CD4-positive, alpha-beta memory T cell (primary cell): ENCODE results near the gene DTWD2. TPM values are rescaled to one million over a fixed set of nuclear protein-coding genes. Genes with fewer than 3 reads are reported as not detected.
"Not testable (repeated sequence)": the region's sequence is repeated elsewhere in the genome, so short reads cannot be mapped to it uniquely, and the experiment has no call there.

Experiments used
- CTCF ChIA-PET: fragments of 350-600 bp; sonication (Branson Sonifier 250); formaldehyde crosslinking; loops from one replicate; lab custom pipeline; 2021; ENCODE audit warnings: inconsistent platforms; ENCODE audit not compliant: partially characterized antibody; lab: Charles Lee
- POLR2A ChIA-PET: fragments of 350-600 bp; sonication (Branson Sonifier 250); formaldehyde crosslinking; loops from one replicate; lab custom pipeline; 2021; ENCODE audit not compliant: partially characterized antibody; lab: Charles Lee
- DNase-seq, 5 donors: peaks; one replicate each; pipeline versions ENCODE4 v3.0.0 to v3.0.0-alpha.2; 2020 to 2022; ENCODE audit warnings: mixed read lengths in 1 of 5
- H3K27ac ChIP-seq: one replicate; pipeline ENCODE4 v1.7.0; 2013; ENCODE audit warnings: low read depth, low read length
- H3K27me3 ChIP-seq: 2 replicates; pipeline ENCODE4 v1.7.0; 2013; ENCODE audit warnings: mild to moderate bottlenecking, low read length, moderate library complexity; ENCODE audit not compliant: insufficient read depth
- H3K36me3 ChIP-seq: 2 replicates; pipeline ENCODE4 v1.7.0; 2013; ENCODE audit warnings: mild to moderate bottlenecking, low read length, moderate library complexity; ENCODE audit not compliant: insufficient read depth
- H3K4me1 ChIP-seq: 2 replicates; pipeline ENCODE4 v1.7.0; 2013; ENCODE audit warnings: mild to moderate bottlenecking, low read length, moderate library complexity; ENCODE audit not compliant: insufficient read depth
- H3K4me3 ChIP-seq, 2 donors: one replicate each; pipeline ENCODE4 v1.7.0; 2013; ENCODE audit warnings: low read length in 2 of 2, mild to moderate bottlenecking in 1 of 2
- H3K9me3 ChIP-seq, 2 donors: one replicate each; pipeline ENCODE4 v1.7.0; 2013; ENCODE audit warnings: low read length in 2 of 2, control low read depth in 1 of 2; ENCODE audit not compliant: control insufficient read depth in 1 of 2
- H3K27ac Mint-ChIP-seq, 7 donors: one replicate each; pipeline ENCODE4 v1.8.0; 2020 to 2021; ENCODE audit warnings: mixed read lengths in 7 of 7, mild to moderate bottlenecking in 6 of 7, inconsistent platforms in 3 of 7, moderate library complexity in 3 of 7
- H3K27me3 Mint-ChIP-seq, 2 donors: one replicate each; pipeline ENCODE4 v1.8.0; 2020 to 2021; ENCODE audit warnings: mixed read lengths in 2 of 2
- H3K36me3 Mint-ChIP-seq, 2 donors: one replicate each; pipeline ENCODE4 v1.8.0; 2020 to 2021; ENCODE audit warnings: mixed read lengths in 2 of 2, inconsistent platforms in 1 of 2, mild to moderate bottlenecking in 1 of 2
- H3K4me1 Mint-ChIP-seq, 4 donors: one replicate each; pipeline ENCODE4 v1.8.0; 2020 to 2021; ENCODE audit warnings: mixed read lengths in 4 of 4, mild to moderate bottlenecking in 1 of 4
- H3K4me3 Mint-ChIP-seq, 8 donors: one replicate each; pipeline ENCODE4 v1.8.0; 2020 to 2021; ENCODE audit warnings: mixed read lengths in 8 of 8, mild to moderate bottlenecking in 7 of 8, moderate library complexity in 6 of 8, inconsistent platforms in 3 of 8
- H3K9me3 Mint-ChIP-seq, 8 donors: one replicate each; pipeline ENCODE4 v1.8.0; 2020 to 2021; ENCODE audit warnings: mixed read lengths in 8 of 8, mild to moderate bottlenecking in 5 of 8, inconsistent platforms in 3 of 8, moderate library complexity in 1 of 8
- intact Hi-C: fragments of 100-400 bp; cut with micrococcal nuclease; formaldehyde crosslinking; loops from one replicate; pipeline ENCODE4 v1.15.1; 2023
- polyA plus RNA-seq, 2 donors: library from polyadenylated mRNA; unstranded; fragments of 300-500 nt; fragmentation: Illumina TruSeq; gene quantifications; one replicate each; pipeline ENCODE4 v1.2.3, GENCODE V29; 2021
- total RNA-seq, 2 experiments: library from RNA; stranded (reverse); gene quantifications; one replicate each; pipeline ENCODE4 v1.2.3, GENCODE V29; 2021

DTWD2 gene
- total and polyA plus RNA-seq, 4 experiments from 2014 or later: 2.0 to 3.5 (median 3.3) TPM

GRCh38 chr5:118968406-118968911 is 19.9 kb downstream of the DTWD2 start:
- intact Hi-C loops: no loop called here
- H3K4me3 ChIP-seq: no peak overlapping the region
- peaks cover 5% of the 10 kb centered on the region for H3K4me1 ChIP-seq
- no peaks in the 10 kb centered on the region for H3K27me3 Mint-ChIP-seq
- no peak overlapping the region for H3K4me3 Mint-ChIP-seq
- no peaks in the 10 kb centered on the region for H3K36me3 ChIP-seq
- H3K27ac Mint-ChIP-seq: peak overlapping the region in 1 of 7 donors; percentile 5
- DNase-seq: no peak
- ChIA-PET POLR2A (no interaction called here), CTCF (no interaction called here)
- H3K27me3 ChIP-seq: no peaks in the 10 kb centered on the region
- H3K4me1 Mint-ChIP-seq: peaks cover 0 to 28% (median 14%) of the 10 kb centered on the region in 4 donors
- H3K9me3 ChIP-seq: no peaks in the 10 kb centered on the region
- H3K9me3 Mint-ChIP-seq: peaks cover 0 to 2% (median 0%) of the 10 kb centered on the region in 8 donors
- peaks cover 0 to 15% of the 10 kb centered on the region in 2 donors for H3K36me3 Mint-ChIP-seq
- H3K27ac ChIP-seq: no peak overlapping the region

- intact Hi-C loops: no loop called here
- H3K36me3 Mint-ChIP-seq: peaks cover 0 to 10% of the 10 kb centered on the region in 2 donors
These were observed 21.3 kb downstream of the DTWD2 start for GRCh38 chr5:118967059-118967508.

GRCh38 chr5:118965890-118966289 is 22.5 kb downstream of the DTWD2 start:
- peaks cover 5% of the 10 kb centered on the region for H3K4me1 ChIP-seq
- Mint-ChIP-seq H3K36me3 (peaks cover 2 to 10% of the 10 kb centered on the region in 2 donors), H3K27ac (no peak overlapping the region), H3K4me1 (peaks cover 0 to 17% (median 8%) of the 10 kb centered on the region in 4 donors), H3K27me3 (no peaks in the 10 kb centered on the region), H3K4me3 (no peak overlapping the region), H3K9me3 (peaks cover 0 to 2% (median 0%) of the 10 kb centered on the region in 8 donors)
- H3K27ac ChIP-seq: no peak overlapping the region
- ChIA-PET CTCF (no interaction called here), POLR2A (no interaction called here)
- H3K4me3 ChIP-seq: no peak overlapping the region
- H3K36me3 ChIP-seq: no peaks in the 10 kb centered on the region
- no peak for DNase-seq
- no peaks in the 10 kb centered on the region for H3K9me3 ChIP-seq
- intact Hi-C loops: no loop called here
- no peaks in the 10 kb centered on the region for H3K27me3 ChIP-seq

More at GRCh38 chr5:118967059-118967508, 21.3 kb downstream of the DTWD2 start:
- no peak overlapping the region for H3K4me3 ChIP-seq
- peaks cover 0 to 23% (median 14%) of the 10 kb centered on the region in 4 donors for H3K4me1 Mint-ChIP-seq
- POLR2A ChIA-PET: no interaction called here
- DNase-seq: no peak
- no peaks in the 10 kb centered on the region for H3K36me3 ChIP-seq
- H3K27me3 ChIP-seq: no peaks in the 10 kb centered on the region
- no peaks in the 10 kb centered on the region for H3K27me3 Mint-ChIP-seq
- peaks cover 0 to 2% (median 0%) of the 10 kb centered on the region in 8 donors for H3K9me3 Mint-ChIP-seq
- peaks cover 5% of the 10 kb centered on the region for H3K4me1 ChIP-seq
- no peaks in the 10 kb centered on the region for H3K9me3 ChIP-seq
- no peak overlapping the region for H3K27ac ChIP-seq
- no peak overlapping the region for H3K27ac Mint-ChIP-seq
- CTCF ChIA-PET: no interaction called here
- H3K4me3 Mint-ChIP-seq: no peak overlapping the region

- POLR2A ChIA-PET, H3K27me3 ChIP-seq, H3K4me3 ChIP-seq, intact Hi-C loops, H3K27me3 Mint-ChIP-seq, H3K9me3 ChIP-seq, DNase-seq, H3K4me1 ChIP-seq, H3K4me3 Mint-ChIP-seq, H3K36me3 ChIP-seq, CTCF ChIA-PET, H3K27ac Mint-ChIP-seq, H3K9me3 Mint-ChIP-seq, H3K27ac ChIP-seq: not testable (repeated sequence)
- H3K36me3 Mint-ChIP-seq: peaks cover 5 to 17% of the 10 kb centered on the region in 2 donors
- peaks cover 0 to 17% (median 7%) of the 10 kb centered on the region in 4 donors for H3K4me1 Mint-ChIP-seq
These were observed 23.4 kb downstream of the DTWD2 start for GRCh38 chr5:118964970-118965369.

- intact Hi-C loops, H3K9me3 Mint-ChIP-seq: not testable (repeated sequence)
These were observed 24.0 kb downstream of the DTWD2 start for GRCh38 chr5:118964388-118964787.

GRCh38 chr5:118963169-118963568 is 25.2 kb downstream of the DTWD2 start:
- intact Hi-C loops: no loop called here
- Mint-ChIP-seq H3K27me3 (no peaks in the 10 kb centered on the region), H3K9me3 (peaks cover 0 to 6% (median 2%) of the 10 kb centered on the region in 8 donors), H3K4me3 (no peak overlapping the region), H3K27ac (no peak overlapping the region), H3K36me3 (peaks cover 15 to 21% of the 10 kb centered on the region in 2 donors), H3K4me1 (peaks cover 0 to 6% (median 2%) of the 10 kb centered on the region in 4 donors)
- Histone ChIP-seq H3K9me3 (no peaks in the 10 kb centered on the region), H3K4me3 (no peak overlapping the region), H3K27ac (no peak overlapping the region), H3K4me1 (peaks cover 2% of the 10 kb centered on the region), H3K36me3 (no peaks in the 10 kb centered on the region), H3K27me3 (no peaks in the 10 kb centered on the region)
- CTCF ChIA-PET: interaction anchor here (0.7 kb wide), 1 partner anchor 25 kb away, joined by 4 read pairs; the partner anchor contains the start of gene DTWD2
- DNase-seq: no peak
- POLR2A ChIA-PET: no interaction called here

More at GRCh38 chr5:118964388-118964787, 24.0 kb downstream of the DTWD2 start:
- H3K4me3 ChIP-seq, H3K4me3 Mint-ChIP-seq, H3K27ac ChIP-seq, H3K4me1 ChIP-seq, POLR2A ChIA-PET, H3K9me3 ChIP-seq, DNase-seq, H3K27me3 ChIP-seq, H3K27me3 Mint-ChIP-seq, CTCF ChIA-PET, H3K27ac Mint-ChIP-seq, H3K36me3 ChIP-seq: not testable (repeated sequence)
- Mint-ChIP-seq H3K36me3 (peaks cover 9 to 21% of the 10 kb centered on the region in 2 donors), H3K4me1 (peaks cover 0 to 11% (median 5%) of the 10 kb centered on the region in 4 donors)

- ChIA-PET CTCF (no interaction called here), POLR2A (no interaction called here)
- H3K27me3 Mint-ChIP-seq: no peaks in the 10 kb centered on the region
- Histone ChIP-seq H3K36me3 (no peaks in the 10 kb centered on the region), H3K27ac (no peak overlapping the region), H3K9me3 (no peaks in the 10 kb centered on the region), H3K4me1 (no peaks in the 10 kb centered on the region), H3K4me3 (no peak overlapping the region), H3K27me3 (no peaks in the 10 kb centered on the region)
- H3K4me3 Mint-ChIP-seq: no peak overlapping the region
- no peak for DNase-seq
- intact Hi-C loops: no loop called here
- no peak overlapping the region for H3K27ac Mint-ChIP-seq
- peaks cover 0 to 6% (median 2%) of the 10 kb centered on the region in 8 donors for H3K9me3 Mint-ChIP-seq
- H3K4me1 Mint-ChIP-seq: no peaks in the 10 kb centered on the region
- peaks cover 15 to 20% of the 10 kb centered on the region in 2 donors for H3K36me3 Mint-ChIP-seq
These were observed 27.8 kb downstream of the DTWD2 start for GRCh38 chr5:118960557-118960956.
